Measurements from ENCODE around the gene PTPRG.

PTPRG gene

DNA sequence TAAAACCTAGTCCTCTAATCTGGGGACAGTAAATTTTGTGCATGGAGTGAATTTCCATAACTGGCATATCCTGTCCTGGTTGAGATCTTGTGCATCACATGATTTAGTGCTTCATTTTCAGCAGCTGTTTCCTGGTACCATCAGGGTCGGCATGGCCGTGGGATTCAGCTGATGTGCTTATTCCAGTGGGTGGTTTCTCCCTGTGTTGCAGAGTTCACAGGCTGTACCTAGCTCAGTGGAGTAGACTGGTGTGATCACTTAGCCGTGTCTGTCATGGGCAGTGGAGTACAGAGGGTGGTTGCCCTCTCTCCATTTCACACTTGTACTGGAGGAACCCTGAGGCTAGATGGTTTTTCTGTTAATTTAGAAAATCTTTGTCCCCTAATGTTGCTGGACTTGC lies 228.5 kb downstream of the PTPRG start:
- no peak for DNase-seq (ENCODE audit: low read depth)
- TF ChIP-seq, protein P1, sequence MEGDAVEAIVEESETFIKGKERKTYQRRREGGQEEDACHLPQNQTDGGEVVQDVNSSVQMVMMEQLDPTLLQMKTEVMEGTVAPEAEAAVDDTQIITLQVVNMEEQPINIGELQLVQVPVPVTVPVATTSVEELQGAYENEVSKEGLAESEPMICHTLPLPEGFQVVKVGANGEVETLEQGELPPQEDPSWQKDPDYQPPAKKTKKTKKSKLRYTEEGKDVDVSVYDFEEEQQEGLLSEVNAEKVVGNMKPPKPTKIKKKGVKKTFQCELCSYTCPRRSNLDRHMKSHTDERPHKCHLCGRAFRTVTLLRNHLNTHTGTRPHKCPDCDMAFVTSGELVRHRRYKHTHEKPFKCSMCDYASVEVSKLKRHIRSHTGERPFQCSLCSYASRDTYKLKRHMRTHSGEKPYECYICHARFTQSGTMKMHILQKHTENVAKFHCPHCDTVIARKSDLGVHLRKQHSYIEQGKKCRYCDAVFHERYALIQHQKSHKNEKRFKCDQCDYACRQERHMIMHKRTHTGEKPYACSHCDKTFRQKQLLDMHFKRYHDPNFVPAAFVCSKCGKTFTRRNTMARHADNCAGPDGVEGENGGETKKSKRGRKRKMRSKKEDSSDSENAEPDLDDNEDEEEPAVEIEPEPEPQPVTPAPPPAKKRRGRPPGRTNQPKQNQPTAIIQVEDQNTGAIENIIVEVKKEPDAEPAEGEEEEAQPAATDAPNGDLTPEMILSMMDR (conservative IDR thresholded peaks at IDR 0.05; ENCODE audit: low read depth, low read length), result no peak
- no peak overlapping the region for H3K4me3 ChIP-seq (ENCODE audit: low read length)

GRCh38 chr3:61790411-61790810 lies 229.0 kb downstream of the PTPRG start:
- no peak overlapping the region for H3K4me3 ChIP-seq (ENCODE audit: low read length)
- TF ChIP-seq, protein P1 (conservative IDR thresholded peaks at IDR 0.05; ENCODE audit: low read depth, low read length), result no peak
- DNase-seq (ENCODE audit: low read depth), result no peak

DNA sequence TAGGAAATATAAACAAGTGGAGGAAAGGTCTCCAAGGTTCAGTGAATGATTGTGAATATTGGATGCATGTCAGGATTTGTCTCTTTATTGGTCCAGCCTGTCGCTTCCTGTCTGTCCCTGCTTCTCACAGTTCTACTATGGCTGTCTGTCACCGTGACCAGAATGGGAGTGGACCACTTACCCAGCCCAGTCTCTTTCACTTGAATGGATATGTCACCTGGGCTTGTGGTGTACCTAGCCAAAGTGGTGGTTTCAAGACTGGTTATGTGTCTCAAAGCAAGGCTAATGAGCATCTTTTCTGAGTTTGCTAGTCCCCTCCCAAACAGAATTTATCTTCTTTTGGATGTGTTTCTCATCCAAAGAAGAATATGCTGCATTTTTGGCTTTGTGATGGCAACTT lies 231.7 kb downstream of the PTPRG start:
- no peak for DNase-seq (ENCODE audit: low read depth)
- H3K4me3 ChIP-seq (ENCODE audit: low read length), result no peak overlapping the region
- TF ChIP-seq, protein P1 (conservative IDR thresholded peaks at IDR 0.05; ENCODE audit: low read depth, low read length), result no peak

GRCh38 chr3:61793521-61793920 lies 232.2 kb downstream of the PTPRG start:
- TF ChIP-seq, protein P1 (conservative IDR thresholded peaks at IDR 0.05; ENCODE audit: low read depth, low read length), result no peak
- DNase-seq (ENCODE audit: low read depth), result no peak
- no peak overlapping the region for H3K4me3 ChIP-seq (ENCODE audit: low read length)

- no peak for DNase-seq (ENCODE audit: low read depth)
- TF ChIP-seq, protein P1 (conservative IDR thresholded peaks at IDR 0.05; ENCODE audit: low read depth, low read length), result no peak
- H3K4me3 ChIP-seq (ENCODE audit: low read length), result no peak overlapping the region
These were observed 233.0 kb downstream of the PTPRG start for GRCh38 chr3:61794341-61794740.

DNA sequence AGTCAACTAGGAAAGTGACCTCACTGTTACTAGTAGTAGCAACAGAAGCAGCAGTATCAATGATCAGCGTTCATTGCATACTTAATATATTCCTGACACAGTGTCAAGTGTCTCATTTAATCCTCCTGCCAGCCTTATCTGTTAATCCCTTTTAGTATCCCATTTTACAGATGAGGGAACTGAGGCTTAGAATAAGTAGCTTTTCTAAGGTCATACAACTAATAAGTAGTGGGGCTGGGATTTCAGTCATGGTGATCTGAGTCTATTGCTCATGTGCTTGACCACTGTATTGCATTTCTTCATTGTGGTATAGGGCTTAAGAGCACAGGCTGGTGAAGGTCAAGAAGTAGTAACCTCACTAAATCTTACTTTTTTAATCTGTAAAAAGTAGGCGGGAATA lies 233.6 kb downstream of the PTPRG start:
- TF ChIP-seq, protein P1 (conservative IDR thresholded peaks at IDR 0.05; ENCODE audit: low read depth, low read length), result no peak
- no peak overlapping the region for H3K4me3 ChIP-seq (ENCODE audit: low read length)
- no peak for DNase-seq (ENCODE audit: low read depth)

- DNase-seq (ENCODE audit: low read depth), result no peak
- TF ChIP-seq, protein P1 (conservative IDR thresholded peaks at IDR 0.05; ENCODE audit: low read depth, low read length), result no peak
- H3K4me3 ChIP-seq (ENCODE audit: low read length), result no peak overlapping the region
These were observed 234.8 kb downstream of the PTPRG start for GRCh38 chr3:61796088-61796680.
